CD4-positive, alpha-beta memory T cell (primary cell): ENCODE measurements around the gene SOWAHD. TPM values are rescaled to one million over a fixed set of nuclear protein-coding genes. Genes with fewer than 3 reads are reported as not detected.
"Not testable (repeated sequence)": the region's sequence is repeated elsewhere in the genome, so short reads cannot be mapped to it uniquely, and the experiment has no call there.

Source experiments
- CTCF ChIA-PET: fragments of 350-600 bp; sonication (Branson Sonifier 250); formaldehyde crosslinking; loops from one replicate; lab custom pipeline; 2021; ENCODE audit warnings: inconsistent platforms; ENCODE audit not compliant: partially characterized antibody; lab: Charles Lee
- POLR2A ChIA-PET: fragments of 350-600 bp; sonication (Branson Sonifier 250); formaldehyde crosslinking; loops from one replicate; lab custom pipeline; 2021; ENCODE audit not compliant: partially characterized antibody; lab: Charles Lee
- DNase-seq, 5 donors: peaks; one replicate each; pipeline versions ENCODE4 v3.0.0 to v3.0.0-alpha.2; 2020 to 2022; ENCODE audit warnings: mixed read lengths in 1 of 5
- H3K27ac ChIP-seq: one replicate; pipeline ENCODE4 v1.7.0; 2013; ENCODE audit warnings: low read depth, low read length
- H3K27me3 ChIP-seq: 2 replicates; pipeline ENCODE4 v1.7.0; 2013; ENCODE audit warnings: mild to moderate bottlenecking, low read length, moderate library complexity; ENCODE audit not compliant: insufficient read depth
- H3K36me3 ChIP-seq: 2 replicates; pipeline ENCODE4 v1.7.0; 2013; ENCODE audit warnings: mild to moderate bottlenecking, low read length, moderate library complexity; ENCODE audit not compliant: insufficient read depth
- H3K4me1 ChIP-seq: 2 replicates; pipeline ENCODE4 v1.7.0; 2013; ENCODE audit warnings: mild to moderate bottlenecking, low read length, moderate library complexity; ENCODE audit not compliant: insufficient read depth
- H3K4me3 ChIP-seq, 2 donors: one replicate each; pipeline ENCODE4 v1.7.0; 2013; ENCODE audit warnings: low read length in 2 of 2, mild to moderate bottlenecking in 1 of 2
- H3K9me3 ChIP-seq, 2 donors: one replicate each; pipeline ENCODE4 v1.7.0; 2013; ENCODE audit warnings: low read length in 2 of 2, control low read depth in 1 of 2; ENCODE audit not compliant: control insufficient read depth in 1 of 2
- H3K27ac Mint-ChIP-seq, 7 donors: one replicate each; pipeline ENCODE4 v1.8.0; 2020 to 2021; ENCODE audit warnings: mixed read lengths in 7 of 7, mild to moderate bottlenecking in 6 of 7, inconsistent platforms in 3 of 7, moderate library complexity in 3 of 7
- H3K27me3 Mint-ChIP-seq, 2 donors: one replicate each; pipeline ENCODE4 v1.8.0; 2020 to 2021; ENCODE audit warnings: mixed read lengths in 2 of 2
- H3K36me3 Mint-ChIP-seq, 2 donors: one replicate each; pipeline ENCODE4 v1.8.0; 2020 to 2021; ENCODE audit warnings: mixed read lengths in 2 of 2, inconsistent platforms in 1 of 2, mild to moderate bottlenecking in 1 of 2
- H3K4me1 Mint-ChIP-seq, 4 donors: one replicate each; pipeline ENCODE4 v1.8.0; 2020 to 2021; ENCODE audit warnings: mixed read lengths in 4 of 4, mild to moderate bottlenecking in 1 of 4
- H3K4me3 Mint-ChIP-seq, 8 donors: one replicate each; pipeline ENCODE4 v1.8.0; 2020 to 2021; ENCODE audit warnings: mixed read lengths in 8 of 8, mild to moderate bottlenecking in 7 of 8, moderate library complexity in 6 of 8, inconsistent platforms in 3 of 8
- H3K9me3 Mint-ChIP-seq, 8 donors: one replicate each; pipeline ENCODE4 v1.8.0; 2020 to 2021; ENCODE audit warnings: mixed read lengths in 8 of 8, mild to moderate bottlenecking in 5 of 8, inconsistent platforms in 3 of 8, moderate library complexity in 1 of 8
- intact Hi-C: fragments of 100-400 bp; cut with micrococcal nuclease; formaldehyde crosslinking; loops from one replicate; pipeline ENCODE4 v1.15.1; 2023
- polyA plus RNA-seq, 2 donors: library from polyadenylated mRNA; unstranded; fragments of 300-500 nt; fragmentation: Illumina TruSeq; gene quantifications; one replicate each; pipeline ENCODE4 v1.2.3, GENCODE V29; 2021
- total RNA-seq, 2 experiments: library from RNA; stranded (reverse); gene quantifications; one replicate each; pipeline ENCODE4 v1.2.3, GENCODE V29; 2021

Gene SOWAHD
- total and polyA plus RNA-seq, 4 experiments from 2014 or later, result 1.9 to 2.6 (median 2.0) TPM; not detected in 1

DNA sequence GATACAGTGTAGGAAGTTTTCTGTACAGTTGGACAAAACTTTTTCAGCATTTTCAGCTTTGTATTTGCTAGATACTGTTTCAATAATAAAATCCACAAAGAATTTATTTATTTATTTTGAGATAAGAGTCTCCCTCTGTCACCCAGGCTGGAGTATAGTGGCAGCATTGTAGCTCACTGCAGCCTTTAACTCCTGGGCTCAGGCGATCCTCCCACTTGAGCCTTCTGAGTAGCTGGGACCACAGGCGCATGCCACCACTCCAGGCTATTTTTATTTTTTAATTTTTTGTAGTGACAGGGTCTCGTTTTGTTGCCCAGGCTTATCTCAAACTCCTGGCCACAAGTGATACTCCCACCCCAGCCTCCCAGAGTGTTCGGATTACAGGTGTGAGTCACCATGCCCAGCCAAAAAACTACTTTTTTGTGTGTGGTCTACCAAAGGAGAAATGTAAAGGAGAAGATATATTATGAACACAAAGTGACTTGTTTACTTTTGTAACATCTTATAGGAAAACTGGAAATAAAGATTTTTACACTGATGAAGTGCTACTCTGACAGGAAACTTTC is 13.0 kb upstream of the SOWAHD start:
- Histone ChIP-seq H3K27ac (no peak overlapping the region), H3K27me3 (no peaks in the 10 kb centered on the region), H3K36me3 (no peaks in the 10 kb centered on the region), H3K4me1 (no peaks in the 10 kb centered on the region), H3K9me3 (no peaks in the 10 kb centered on the region), H3K4me3 (no peak overlapping the region)
- Mint-ChIP-seq H3K27ac (peak overlapping the region in 1 of 7 donors; percentile 27), H3K9me3 (no peaks in the 10 kb centered on the region), H3K27me3 (no peaks in the 10 kb centered on the region), H3K4me3 (no peak overlapping the region), H3K36me3 (no peaks in the 10 kb centered on the region), H3K4me1 (no peaks in the 10 kb centered on the region)
- DNase-seq, result no peak
- CTCF ChIA-PET, result interaction anchor here (2.5 kb wide), 1 partner anchor 16 kb away, joined by 10 read pairs; no protein-coding TSS in a partner anchor
- POLR2A ChIA-PET, result interaction anchor here (0.6 kb wide), 2 partner anchors 18 to 1040 kb away, joined by 3 read pairs; no protein-coding TSS in a partner anchor
- intact Hi-C loops, result no loop called here

GRCh38 chrX:119750131-119750530 is 8.3 kb upstream of the SOWAHD start:
- POLR2A ChIA-PET, H3K9me3 ChIP-seq, H3K36me3 ChIP-seq, intact Hi-C loops, H3K9me3 Mint-ChIP-seq, H3K27me3 ChIP-seq, H3K27ac Mint-ChIP-seq, H3K27ac ChIP-seq, H3K4me3 ChIP-seq, DNase-seq, H3K36me3 Mint-ChIP-seq, H3K27me3 Mint-ChIP-seq, H3K4me3 Mint-ChIP-seq: not testable (repeated sequence)
- CTCF ChIA-PET, result interaction anchor here (1.4 to 2.7 kb wide), 2 partner anchors 21 to 56 kb away, joined by 3 to 9 read pairs; no protein-coding TSS in a partner anchor
- H3K4me1 ChIP-seq, result peaks cover 19% of the 10 kb centered on the region
- H3K4me1 Mint-ChIP-seq, result peaks cover 4 to 21% (median 14%) of the 10 kb centered on the region in 4 donors

GRCh38 chrX:119750751-119751150 is 7.6 kb upstream of the SOWAHD start:
- intact Hi-C loops, H3K36me3 Mint-ChIP-seq, H3K27ac ChIP-seq, DNase-seq, H3K27ac Mint-ChIP-seq, H3K9me3 Mint-ChIP-seq, H3K9me3 ChIP-seq, POLR2A ChIA-PET, H3K36me3 ChIP-seq, H3K4me3 ChIP-seq, H3K27me3 Mint-ChIP-seq, H3K4me3 Mint-ChIP-seq, H3K27me3 ChIP-seq: not testable (repeated sequence)
- H3K4me1 ChIP-seq, result peaks cover 25% of the 10 kb centered on the region
- peaks cover 6 to 27% (median 18%) of the 10 kb centered on the region in 4 donors for H3K4me1 Mint-ChIP-seq
- CTCF ChIA-PET, result interaction anchor here (2.7 kb wide), 1 partner anchor 22 kb away, joined by 9 read pairs; no protein-coding TSS in a partner anchor

DNA sequence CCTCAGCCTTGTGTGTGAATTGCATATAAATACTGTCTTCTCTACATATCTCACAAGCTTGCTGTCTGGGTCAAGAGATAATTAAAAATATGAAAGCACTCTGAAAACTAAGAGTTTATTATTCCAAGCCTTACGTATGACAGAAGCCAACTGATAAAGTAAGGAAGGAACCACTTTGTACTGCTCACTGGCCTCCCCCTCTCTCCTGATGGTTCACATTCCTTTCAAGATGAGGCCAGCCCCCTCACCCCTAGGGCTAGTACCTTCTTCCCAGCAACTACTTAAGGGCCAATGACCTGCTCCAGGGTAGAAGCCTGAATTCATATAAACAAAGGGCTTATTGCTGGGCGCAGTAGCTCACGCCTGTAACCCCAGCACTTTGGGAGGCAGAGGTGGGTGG is 5.4 kb upstream of the SOWAHD start:
- H3K27ac ChIP-seq, result no peak overlapping the region
- Mint-ChIP-seq H3K36me3 (peaks cover 0 to 2% of the 10 kb centered on the region in 2 donors), H3K4me3 (peak overlapping the region in 1 of 8 donors; percentile 15), H3K27ac (peak overlapping the region in 6 of 7 donors; percentile 93 to 99 (median 96)), H3K9me3 (no peaks in the 10 kb centered on the region), H3K4me1 (peaks cover 22 to 49% (median 38%) of the 10 kb centered on the region in 4 donors), H3K27me3 (no peaks in the 10 kb centered on the region)
- no peaks in the 10 kb centered on the region for H3K9me3 ChIP-seq
- H3K27me3 ChIP-seq, result no peaks in the 10 kb centered on the region
- intact Hi-C loops, result loop anchor here (1.0 kb wide), 1 partner anchor 237 kb away; no protein-coding TSS in a partner anchor
- DNase-seq, result no peak
- H3K4me1 ChIP-seq, result peaks cover 48% of the 10 kb centered on the region
- CTCF ChIA-PET, result interaction anchor here (0.7 to 2.9 kb wide), 10 partner anchors 9 to 875 kb away, joined by 3 to 15 read pairs (median 4); no protein-coding TSS in a partner anchor
- H3K4me3 ChIP-seq, result no peak overlapping the region
- no peaks in the 10 kb centered on the region for H3K36me3 ChIP-seq
- POLR2A ChIA-PET, result interaction anchor here (1.4 to 7.4 kb wide), 4 partner anchors 39 to 147 kb away, joined by 7 to 65 read pairs (median 16); partner anchors contain the start of genes NKRF, RPL39 and SEPTIN6

- Mint-ChIP-seq H3K27me3 (no peaks in the 10 kb centered on the region), H3K9me3 (no peaks in the 10 kb centered on the region), H3K27ac (peak overlapping the region; percentile 93 to 99 (median 96)), H3K4me1 (peaks cover 22 to 49% (median 38%) of the 10 kb centered on the region in 4 donors), H3K36me3 (peaks cover 0 to 2% of the 10 kb centered on the region in 2 donors), H3K4me3 (peak overlapping the region in 7 of 8 donors; percentile 58 to 81 (median 76))
- Histone ChIP-seq H3K4me3 (no peak overlapping the region), H3K27me3 (no peaks in the 10 kb centered on the region), H3K9me3 (no peaks in the 10 kb centered on the region), H3K4me1 (peaks cover 48% of the 10 kb centered on the region), H3K27ac (peak overlapping the region; percentile 67), H3K36me3 (no peaks in the 10 kb centered on the region)
- intact Hi-C loops, result loop anchor here (1.0 kb wide), 1 partner anchor 237 kb away; no protein-coding TSS in a partner anchor
- ChIA-PET CTCF (interaction anchor here (0.7 to 2.9 kb wide), 12 partner anchors 10 to 875 kb away, joined by 3 to 15 read pairs (median 4); partner anchors contain the start of gene SEPTIN6), POLR2A (interaction anchor here (1.4 to 7.4 kb wide), 5 partner anchors 38 to 148 kb away, joined by 6 to 65 read pairs (median 8); partner anchors contain the start of genes NKRF, RPL39, SEPTIN6 and UPF3B)
- peak; percentile 75 to 87 (median 84) for DNase-seq
Observed at GRCh38 chrX:119753639-119754257, 4.6 kb upstream of the SOWAHD start.

- peak overlapping the region; percentile 92 to 99 (median 96) for H3K27ac Mint-ChIP-seq
- H3K4me1 Mint-ChIP-seq, result peaks cover 26 to 58% (median 44%) of the 10 kb centered on the region in 4 donors
- H3K9me3 Mint-ChIP-seq, result no peaks in the 10 kb centered on the region
Observed at GRCh38 chrX:119755981-119756533, 2.3 kb upstream of the SOWAHD start.

More at GRCh38 chrX:119755981-119756533, 2.3 kb upstream of the SOWAHD start:
- no peaks in the 10 kb centered on the region for H3K27me3 Mint-ChIP-seq
- peak; percentile 71 to 77 (median 74) for DNase-seq
- no peaks in the 10 kb centered on the region for H3K36me3 ChIP-seq
- H3K36me3 Mint-ChIP-seq, result peaks cover 0 to 2% of the 10 kb centered on the region in 2 donors
- ChIA-PET POLR2A (interaction anchor here (0.9 to 7.4 kb wide), 13 partner anchors 9 to 182 kb away, joined by 3 to 65 read pairs (median 6); partner anchors contain the start of genes NDUFA1, NKRF, RNF113A and RPL39), CTCF (interaction anchor here (0.8 to 2.0 kb wide), 4 partner anchors 27 to 148 kb away, joined by 4 to 6 read pairs (median 4); no protein-coding TSS in a partner anchor)
- peak overlapping the region in 1 of 2 donors; percentile 6 for H3K4me3 ChIP-seq
- peaks cover 62% of the 10 kb centered on the region for H3K4me1 ChIP-seq
- intact Hi-C loops, result loop anchor here (1.0 to 5.0 kb wide), 6 partner anchors 35 to 191 kb away; partner anchors contain the start of genes NKRF, RPL39, SEPTIN6 and STEEP1
- H3K27ac ChIP-seq, result peak overlapping the region; percentile 67
- peak overlapping the region; percentile 67 to 92 (median 76) for H3K4me3 Mint-ChIP-seq
- H3K9me3 ChIP-seq, result no peaks in the 10 kb centered on the region
- H3K27me3 ChIP-seq, result no peaks in the 10 kb centered on the region
